Mammary epithelial cell (primary cell): ENCODE data around the gene NCOA3.

ENCODE experiments used
- EZH2 ChIP-seq: IDR thresholded peaks from 2 replicates; pipeline ENCODE4 v1.6.1; 2012; ENCODE audit warnings: low read length, inconsistent platforms, borderline replicate concordance
- TF ChIP-seq, protein P1 (sequence below), 2 donors: IDR thresholded peaks in 1 of 2; conservative IDR thresholded peaks in 1 of 2; 2 replicates each; pipeline ENCODE4 v1.5.1; 2011 to 2012; ENCODE audit warnings: inconsistent platforms in 2 of 2, low read length in 2 of 2, mild to moderate bottlenecking in 2 of 2, control low read depth in 1 of 2, low read depth in 1 of 2; ENCODE audit not compliant: insufficient read depth in 1 of 2; ENCODE audit errors: extremely low read depth in 1 of 2

DNA sequence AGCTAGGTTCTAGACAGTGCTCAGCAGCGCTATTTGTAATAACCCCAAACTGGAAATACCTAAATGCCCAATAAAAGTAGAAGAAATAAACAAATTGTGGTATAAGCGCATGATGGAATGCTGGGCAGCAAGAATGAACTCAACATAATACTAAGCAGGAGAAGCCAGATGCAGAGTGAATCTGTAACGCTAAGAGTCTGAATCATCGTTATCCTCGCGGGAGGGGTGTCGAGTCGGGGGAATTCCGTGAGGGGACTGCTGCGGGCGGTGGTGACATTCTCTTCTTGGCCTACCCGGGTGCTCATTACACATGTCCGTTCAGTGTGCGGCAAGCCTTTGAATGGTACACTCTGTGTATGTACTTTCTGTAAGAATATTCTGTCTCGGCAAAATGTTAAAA lies 199.9 kb downstream of the NCOA3 start:
- TF ChIP-seq, protein P1, sequence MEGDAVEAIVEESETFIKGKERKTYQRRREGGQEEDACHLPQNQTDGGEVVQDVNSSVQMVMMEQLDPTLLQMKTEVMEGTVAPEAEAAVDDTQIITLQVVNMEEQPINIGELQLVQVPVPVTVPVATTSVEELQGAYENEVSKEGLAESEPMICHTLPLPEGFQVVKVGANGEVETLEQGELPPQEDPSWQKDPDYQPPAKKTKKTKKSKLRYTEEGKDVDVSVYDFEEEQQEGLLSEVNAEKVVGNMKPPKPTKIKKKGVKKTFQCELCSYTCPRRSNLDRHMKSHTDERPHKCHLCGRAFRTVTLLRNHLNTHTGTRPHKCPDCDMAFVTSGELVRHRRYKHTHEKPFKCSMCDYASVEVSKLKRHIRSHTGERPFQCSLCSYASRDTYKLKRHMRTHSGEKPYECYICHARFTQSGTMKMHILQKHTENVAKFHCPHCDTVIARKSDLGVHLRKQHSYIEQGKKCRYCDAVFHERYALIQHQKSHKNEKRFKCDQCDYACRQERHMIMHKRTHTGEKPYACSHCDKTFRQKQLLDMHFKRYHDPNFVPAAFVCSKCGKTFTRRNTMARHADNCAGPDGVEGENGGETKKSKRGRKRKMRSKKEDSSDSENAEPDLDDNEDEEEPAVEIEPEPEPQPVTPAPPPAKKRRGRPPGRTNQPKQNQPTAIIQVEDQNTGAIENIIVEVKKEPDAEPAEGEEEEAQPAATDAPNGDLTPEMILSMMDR (conservative IDR thresholded peaks at IDR 0.05 in 1 of 2, IDR thresholded peaks at IDR 0.05 in 1 of 2; ENCODE audit: extremely low read depth in 1 of 2, insufficient read depth in 1 of 2, low read depth in 1 of 2, low read length in 2 of 2): no peak
- no peak for TF ChIP-seq EZH2
